Bronchial epithelial cell (primary cell): Measurements from ENCODE around the gene MTCH1. TPM values are rescaled to one million over a fixed set of nuclear protein-coding genes. Genes with fewer than 3 reads are reported as not detected.
"Not testable (repeated sequence)": the region's sequence is repeated elsewhere in the genome, so short reads cannot be mapped to it uniquely, and the experiment has no call there.

ENCODE experiments used
- DNase-seq: peaks from one replicate; pipeline ENCODE4 v3.0.0-alpha.2; 2010; ENCODE audit warnings: low read depth
- FAIRE-seq: peaks from 2 replicates; lab custom pipeline; 2011; peaks lifted over from hg19 to GRCh38; lab: Jason Lieb, UNC
- H3K27me3 ChIP-seq: 2 replicates; pipeline ENCODE4 v1.5.1; 2011; ENCODE audit warnings: low read length; ENCODE audit not compliant: control insufficient read depth, insufficient read depth
- H3K36me3 ChIP-seq: 2 replicates; pipeline ENCODE4 v1.5.1; 2011; ENCODE audit warnings: low read length; ENCODE audit not compliant: control insufficient read depth, insufficient read depth
- H3K4me3 ChIP-seq: 2 replicates; pipeline ENCODE4 v1.5.1; 2011; ENCODE audit warnings: mild to moderate bottlenecking, low read depth, low read length, control low read depth
- CTCF ChIP-seq: IDR thresholded peaks from 2 replicates; pipeline ENCODE4 v1.5.1; 2011; ENCODE audit warnings: mild to moderate bottlenecking, moderate library complexity, low read length, control low read depth, inconsistent platforms; ENCODE audit not compliant: insufficient read depth, severe bottlenecking
- total RNA-seq: library from RNA; depleted of rRNA; stranded (reverse); fragments of >200 nt; gene quantifications from 2 replicates; pipeline ENCODE4 v1.2.1, GENCODE V29; 2014

Gene MTCH1
- total RNA-seq, 1 donor from 2014 or later = 156 TPM

DNA sequence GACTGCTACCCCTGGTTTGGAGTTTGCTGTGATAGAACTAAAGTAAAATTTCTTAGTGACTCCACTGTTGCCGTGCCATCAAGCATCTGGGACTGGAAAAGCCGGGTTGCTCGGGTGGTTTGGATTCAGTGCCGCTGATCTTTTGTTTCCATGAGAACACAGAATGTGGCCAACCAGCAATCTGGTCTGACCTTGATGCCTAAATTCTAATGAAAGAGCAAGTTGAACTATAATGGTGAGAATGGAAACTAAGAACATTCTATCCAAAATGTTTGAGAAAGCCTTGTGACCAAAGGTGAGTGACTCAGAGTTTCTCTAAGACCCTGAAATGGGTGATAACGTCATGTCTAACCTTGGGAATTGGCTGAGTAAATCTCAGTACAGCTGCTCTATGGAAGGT is 41.3 kb downstream of the MTCH1 start:
- H3K4me3 ChIP-seq = no peak overlapping the region
- TF ChIP-seq CTCF = no peak
- DNase-seq = no peak
- H3K36me3 ChIP-seq = no peaks in the 10 kb centered on the region
- no peak for FAIRE-seq
- H3K27me3 ChIP-seq = peaks cover 2% of the 10 kb centered on the region

- DNase-seq, H3K4me3 ChIP-seq, H3K27me3 ChIP-seq, FAIRE-seq, H3K36me3 ChIP-seq: not testable (repeated sequence)
Measured at GRCh38 chr6:36942329-36942728, 43.7 kb downstream of the MTCH1 start.

- DNase-seq, FAIRE-seq, H3K4me3 ChIP-seq, H3K36me3 ChIP-seq, H3K27me3 ChIP-seq: not testable (repeated sequence)
Measured at GRCh38 chr6:36941561-36941960, 44.4 kb downstream of the MTCH1 start.

GRCh38 chr6:36940027-36940426 is 46.0 kb downstream of the MTCH1 start:
- no peak for DNase-seq
- FAIRE-seq = no peak
- TF ChIP-seq CTCF = no peak
- Histone ChIP-seq H3K27me3 (peaks cover 2% of the 10 kb centered on the region), H3K36me3 (no peaks in the 10 kb centered on the region), H3K4me3 (no peak overlapping the region)

- not testable (repeated sequence) for H3K27me3 ChIP-seq, H3K4me3 ChIP-seq, FAIRE-seq, H3K36me3 ChIP-seq, DNase-seq
Measured at GRCh38 chr6:36939005-36939404, 47.0 kb downstream of the MTCH1 start.

DNA sequence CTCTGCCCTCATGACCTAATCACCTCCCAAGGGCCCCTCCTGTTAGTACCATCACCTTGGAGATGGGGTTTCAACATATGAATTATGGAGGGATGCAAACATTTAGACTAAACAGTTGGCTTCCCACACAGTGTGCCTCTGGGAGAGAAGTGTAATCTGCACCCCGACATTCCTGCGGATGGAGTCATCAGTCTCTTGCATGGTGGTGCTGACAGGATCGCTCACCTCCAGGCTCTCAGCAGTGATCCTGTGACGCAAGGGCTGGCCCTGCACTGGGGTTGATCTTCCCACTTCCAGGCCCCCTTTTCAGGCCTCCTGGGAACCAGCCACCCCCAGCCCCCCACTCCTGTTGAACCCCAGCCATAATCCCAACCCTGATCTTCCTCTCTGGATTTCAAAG is 47.5 kb downstream of the MTCH1 start:
- DNase-seq (peak; percentile 84), FAIRE-seq (no peak)
- TF ChIP-seq CTCF = no peak
- no peak overlapping the region for H3K4me3 ChIP-seq
- H3K27me3 ChIP-seq = no peaks in the 10 kb centered on the region
- no peaks in the 10 kb centered on the region for H3K36me3 ChIP-seq

- FAIRE-seq (no peak), DNase-seq (no peak)
- Histone ChIP-seq H3K4me3 (no peak overlapping the region), H3K27me3 (no peaks in the 10 kb centered on the region), H3K36me3 (no peaks in the 10 kb centered on the region)
- TF ChIP-seq CTCF = no peak
Measured at GRCh38 chr6:36937896-36938295, 48.1 kb downstream of the MTCH1 start.
